Embryonic facial prominence (tissue), 1 donor: ENCODE results near the gene PHF19.

Experiments used
- DNase-seq: peaks from one replicate; pipeline ENCODE4 v3.0.0-alpha.2; 2016; ENCODE audit errors: extremely low spot score

The PHF19 gene

DNA sequence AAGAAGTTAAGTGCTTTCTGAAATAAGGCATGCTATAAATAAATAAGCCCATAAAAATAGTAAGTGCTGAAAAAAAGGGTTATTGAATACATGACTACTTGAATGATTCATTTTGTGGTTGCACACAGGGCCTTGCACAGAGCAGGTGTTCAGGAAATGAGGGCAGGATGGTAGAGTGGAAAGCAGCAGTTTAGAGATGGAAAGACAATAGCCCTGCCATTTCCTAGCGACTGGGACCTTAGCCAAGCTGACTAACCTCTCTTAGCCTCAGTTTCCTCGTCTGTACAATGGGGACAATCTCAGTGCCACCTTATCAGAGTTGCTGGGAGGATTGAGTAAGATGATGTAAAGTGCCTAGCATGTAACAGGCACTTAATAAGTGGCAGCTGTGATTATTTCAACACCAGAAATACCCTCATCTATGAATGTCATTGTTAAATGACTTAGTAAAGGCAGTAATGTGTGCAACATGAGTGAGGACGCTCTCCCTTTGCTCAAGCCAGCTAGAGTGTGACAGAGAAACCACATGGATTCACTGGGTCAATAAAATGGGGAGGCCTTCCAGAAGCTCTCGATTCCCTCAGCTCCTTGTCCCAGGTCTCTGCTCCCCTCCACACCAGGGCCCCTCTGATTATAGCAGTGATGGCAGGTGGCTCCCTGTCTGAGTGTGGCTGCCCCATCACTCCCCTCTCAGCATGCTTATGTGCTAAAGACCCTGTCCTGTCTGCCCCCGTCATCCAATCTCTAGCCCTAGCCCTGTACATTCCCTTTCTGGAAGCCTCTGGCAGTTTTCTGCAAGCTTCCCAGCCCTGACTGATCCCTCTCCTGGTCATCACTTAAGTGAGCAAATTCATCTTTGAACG is 16.0 kb upstream of the PHF19 start:
- no peak for DNase-seq

DNA sequence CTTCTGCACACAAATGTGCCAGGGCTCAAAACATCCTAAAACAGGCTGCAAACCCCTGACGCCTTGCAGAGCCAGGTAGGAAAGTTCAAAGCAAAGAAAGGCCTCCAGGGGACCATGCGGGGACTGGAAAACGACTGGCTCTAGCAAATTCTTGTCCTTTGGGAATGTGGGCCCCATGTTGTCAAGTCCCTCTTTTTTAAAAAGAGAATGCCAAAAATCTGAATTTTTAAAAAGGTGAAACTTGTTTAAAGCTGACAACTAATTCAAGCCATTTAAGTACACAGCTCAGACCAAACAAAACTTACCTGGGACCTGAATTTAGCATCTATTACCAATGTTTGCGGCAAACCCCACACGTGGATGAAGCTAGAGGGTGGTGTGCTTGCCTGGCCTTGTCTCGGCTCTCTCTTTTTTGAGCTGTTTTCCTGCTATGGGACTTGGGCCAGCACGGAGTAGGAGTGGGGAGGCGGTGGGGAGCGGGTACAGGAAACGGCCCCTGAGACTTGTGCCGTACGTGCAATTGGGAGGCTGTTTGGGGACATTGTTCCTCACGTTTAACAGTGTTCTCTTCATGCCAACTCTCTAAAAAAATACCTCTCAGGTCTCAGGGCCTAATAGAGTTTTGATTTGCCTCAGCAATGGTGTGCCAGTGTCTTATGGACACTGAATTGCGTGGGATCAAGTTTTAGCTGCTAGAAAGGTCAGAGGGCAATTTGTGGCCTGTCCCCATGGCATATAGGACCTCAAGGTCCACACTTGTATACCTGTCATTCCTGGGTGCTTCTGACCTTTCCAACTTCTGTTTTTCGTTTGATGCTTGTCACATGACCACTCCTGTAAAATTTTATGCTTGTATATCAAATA is 15.1 kb upstream of the PHF19 start:
- no peak for DNase-seq

DNA sequence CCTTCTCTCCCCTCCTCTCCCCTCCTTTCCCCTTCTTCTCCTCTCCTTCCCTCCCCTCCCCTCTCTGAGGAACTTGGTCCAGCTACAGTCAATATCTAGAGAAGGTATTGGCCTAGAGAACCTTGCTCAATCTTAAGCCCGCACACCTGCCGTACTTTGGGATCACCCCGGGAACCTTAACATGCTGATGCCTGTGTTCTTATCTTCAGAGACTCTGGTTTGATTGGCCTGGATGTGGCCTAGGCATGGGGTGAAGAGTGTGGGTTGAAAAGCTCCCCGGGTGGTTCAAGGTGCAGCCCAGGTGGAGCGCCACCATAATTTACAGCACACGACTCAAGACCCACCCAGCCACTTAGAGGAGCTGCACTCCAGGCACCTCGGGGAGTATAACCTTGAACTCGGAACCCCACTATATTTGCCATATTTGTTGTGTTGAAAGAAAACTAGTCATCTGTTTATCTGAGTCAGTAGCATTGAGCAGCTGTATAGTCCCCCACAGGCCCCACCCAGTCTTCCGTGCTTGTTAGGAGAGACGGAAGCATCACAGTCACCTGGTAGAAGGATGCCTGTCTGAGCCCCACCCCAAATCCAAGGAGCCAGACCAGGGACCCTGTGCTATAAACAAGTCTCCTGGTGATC is 14.4 kb upstream of the PHF19 start:
- DNase-seq = no peak

DNA sequence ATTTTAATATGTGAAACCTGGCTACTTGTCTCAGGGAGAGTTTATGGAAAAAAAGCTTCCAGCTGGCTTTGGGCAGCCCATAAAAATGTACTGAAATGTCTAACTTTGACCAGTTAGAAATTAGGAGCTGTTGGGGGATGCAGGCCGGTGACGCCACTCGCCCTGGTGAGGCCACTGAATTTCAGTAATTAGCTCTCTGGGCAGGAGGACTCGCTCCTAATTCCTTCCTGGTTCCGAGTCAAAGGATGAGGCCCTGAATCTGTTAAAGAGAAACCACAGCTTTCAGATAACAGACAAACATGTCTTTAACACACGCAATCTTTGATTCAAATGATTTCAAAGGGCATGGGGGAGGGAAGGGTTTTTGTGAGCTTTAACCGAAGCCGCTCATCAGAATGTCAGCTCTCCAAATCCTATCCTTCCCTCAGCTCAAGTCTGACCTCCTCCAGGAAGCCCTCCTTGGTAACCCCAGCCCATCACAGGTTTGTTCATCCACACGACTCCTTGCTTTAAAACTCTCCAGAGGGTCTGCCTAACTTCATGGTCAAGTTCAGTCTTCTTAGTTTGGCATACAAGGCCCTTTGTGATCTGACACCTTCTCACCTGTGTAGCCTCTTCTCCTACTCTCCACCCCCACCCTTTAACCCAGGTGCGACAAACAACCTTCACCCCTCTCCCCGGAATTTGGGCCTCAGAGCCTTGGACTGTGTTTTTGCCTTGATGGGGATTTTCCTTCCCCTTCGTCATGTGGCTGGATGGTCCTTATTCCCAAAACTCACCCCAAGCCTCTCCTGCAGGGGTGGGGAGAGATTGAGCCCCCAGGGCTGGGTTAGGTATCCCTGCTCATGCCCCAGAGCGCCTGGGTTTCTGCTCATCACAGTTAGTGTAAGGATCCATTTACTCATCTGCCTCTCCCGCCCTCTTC is 13.6 kb upstream of the PHF19 start:
- DNase-seq = no peak

DNA sequence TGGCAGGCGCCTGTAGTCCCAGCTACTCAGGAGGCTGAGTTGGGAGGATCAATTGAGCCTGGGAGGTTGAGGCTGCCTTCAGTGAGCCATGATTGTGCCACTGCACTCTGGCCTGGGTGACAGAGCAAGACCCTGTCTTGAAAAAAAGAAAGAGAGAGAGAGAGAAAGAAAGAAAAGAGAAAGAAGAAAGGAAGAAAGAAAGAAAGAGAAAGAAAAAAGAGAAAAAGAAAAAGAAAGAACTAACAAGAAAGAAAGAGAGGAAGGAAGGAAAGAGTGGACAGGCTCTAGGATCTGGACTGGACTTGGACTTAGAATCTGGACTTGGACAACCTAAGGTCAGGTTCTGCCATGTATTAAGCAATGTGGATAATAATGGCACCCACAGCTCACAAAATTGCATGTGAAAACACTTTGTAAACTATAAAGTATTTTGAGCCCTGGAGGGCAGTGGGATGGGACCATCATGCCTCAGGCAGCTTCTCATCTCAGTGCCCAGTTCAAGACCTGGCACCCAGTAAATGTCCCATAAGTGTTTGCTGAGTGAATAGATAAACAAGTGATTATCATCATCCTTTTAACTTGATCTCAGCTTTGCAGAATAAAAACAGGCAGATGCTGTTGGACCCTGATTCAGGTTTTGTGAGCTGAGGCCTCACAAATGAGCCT is 12.8 kb upstream of the PHF19 start:
- no peak for DNase-seq

DNA sequence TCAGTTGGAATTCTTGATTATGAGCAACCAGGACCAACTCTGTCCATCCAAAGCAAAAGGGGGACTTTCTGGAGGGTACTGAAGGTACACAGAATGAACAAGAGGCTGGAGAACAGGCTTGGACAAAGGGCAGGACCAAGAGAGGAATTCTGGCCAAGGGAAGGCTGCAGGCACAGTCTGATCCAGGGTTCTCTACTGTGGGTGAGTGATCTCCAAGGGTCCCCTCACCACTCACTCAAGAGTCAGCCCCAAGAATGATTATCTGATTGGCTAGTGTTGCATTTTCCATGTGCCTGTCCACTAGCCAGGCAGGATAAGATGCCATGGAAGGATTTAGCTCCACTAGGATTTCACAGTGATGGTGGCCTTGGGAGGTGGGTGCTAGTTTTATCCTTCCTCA is 11.6 kb upstream of the PHF19 start:
- no peak for DNase-seq

DNA sequence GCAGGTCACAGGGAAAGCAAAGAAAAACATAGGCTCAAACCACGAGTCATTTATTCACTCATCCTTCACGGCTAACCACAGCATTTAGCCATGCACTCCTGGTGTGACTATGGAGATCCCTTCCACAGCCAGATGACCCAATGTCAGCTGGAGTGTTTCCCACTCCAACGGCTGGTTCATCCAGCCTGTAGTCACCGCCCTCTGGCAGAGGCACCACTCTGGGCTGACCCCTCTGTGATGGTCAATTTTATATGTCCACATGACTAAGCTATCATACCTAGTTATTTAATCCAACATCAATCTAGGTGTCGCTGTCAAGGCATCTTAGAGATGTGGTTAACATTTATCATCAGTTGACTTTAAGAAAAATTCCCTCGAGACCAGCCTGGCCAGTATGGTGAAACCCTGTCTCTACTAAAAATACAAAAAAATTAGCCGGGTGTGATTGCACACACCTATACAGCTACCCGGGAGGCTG is 9.5 kb upstream of the PHF19 start:
- DNase-seq = no peak

DNA sequence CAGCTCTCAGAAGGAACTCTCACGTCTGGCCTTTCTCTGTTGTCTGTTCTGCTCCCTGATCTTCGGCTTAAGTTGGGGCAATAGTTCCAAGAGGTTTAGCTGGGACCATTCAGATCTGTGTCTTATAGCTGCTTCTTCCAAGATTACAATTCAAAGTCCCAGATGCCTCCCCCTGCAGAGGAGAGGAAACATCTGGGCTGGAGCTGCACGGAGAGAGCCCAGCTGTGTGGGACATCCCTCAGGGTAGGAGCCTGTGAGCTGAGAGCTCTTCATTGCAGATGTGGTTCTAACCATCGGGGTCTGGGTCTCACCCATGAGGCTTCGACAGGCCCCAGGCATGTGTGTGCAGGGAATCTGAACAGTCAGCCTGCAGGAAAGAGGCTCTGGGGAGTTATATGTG is 9.0 kb upstream of the PHF19 start:
- DNase-seq = no peak

DNA sequence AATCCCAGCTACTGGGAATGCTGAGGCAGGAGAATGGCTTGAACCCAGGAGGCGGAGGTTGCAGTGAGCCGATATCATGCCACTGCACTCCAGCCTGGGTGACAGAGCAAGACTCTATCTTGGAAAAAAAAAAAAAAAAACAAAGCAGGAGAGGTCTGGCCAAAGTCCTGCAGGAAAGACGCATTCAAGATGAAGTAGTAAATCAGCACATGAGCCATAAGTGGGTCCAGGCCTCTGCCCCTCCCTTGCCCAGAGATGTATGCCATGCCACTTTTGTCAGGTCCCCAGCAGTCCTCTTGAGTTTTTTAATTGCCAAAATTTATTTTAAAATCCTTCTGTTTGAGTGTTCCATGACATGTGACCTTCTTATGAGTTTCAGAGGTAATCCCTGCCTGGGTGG is 8.5 kb upstream of the PHF19 start:
- DNase-seq = no peak

DNA sequence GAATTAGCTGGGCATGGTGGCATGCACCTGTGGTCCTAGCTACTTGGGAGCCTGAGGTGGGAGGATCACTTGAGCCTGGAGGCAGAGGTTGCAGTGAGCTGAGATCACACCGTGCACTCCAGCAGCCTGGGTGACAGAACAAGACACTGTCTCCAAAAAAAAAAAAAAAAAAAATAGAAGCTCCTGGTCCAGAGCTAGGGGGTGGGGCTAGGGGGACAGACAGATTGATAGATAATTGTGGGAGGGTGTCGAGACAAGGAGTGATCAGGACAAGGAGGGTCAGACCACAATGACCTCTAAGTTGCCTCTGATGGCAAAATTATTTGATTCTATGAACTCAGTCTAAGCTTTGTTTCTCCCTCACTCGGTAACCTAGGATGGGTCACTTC is 6.6 kb upstream of the PHF19 start:
- DNase-seq = no peak

DNA sequence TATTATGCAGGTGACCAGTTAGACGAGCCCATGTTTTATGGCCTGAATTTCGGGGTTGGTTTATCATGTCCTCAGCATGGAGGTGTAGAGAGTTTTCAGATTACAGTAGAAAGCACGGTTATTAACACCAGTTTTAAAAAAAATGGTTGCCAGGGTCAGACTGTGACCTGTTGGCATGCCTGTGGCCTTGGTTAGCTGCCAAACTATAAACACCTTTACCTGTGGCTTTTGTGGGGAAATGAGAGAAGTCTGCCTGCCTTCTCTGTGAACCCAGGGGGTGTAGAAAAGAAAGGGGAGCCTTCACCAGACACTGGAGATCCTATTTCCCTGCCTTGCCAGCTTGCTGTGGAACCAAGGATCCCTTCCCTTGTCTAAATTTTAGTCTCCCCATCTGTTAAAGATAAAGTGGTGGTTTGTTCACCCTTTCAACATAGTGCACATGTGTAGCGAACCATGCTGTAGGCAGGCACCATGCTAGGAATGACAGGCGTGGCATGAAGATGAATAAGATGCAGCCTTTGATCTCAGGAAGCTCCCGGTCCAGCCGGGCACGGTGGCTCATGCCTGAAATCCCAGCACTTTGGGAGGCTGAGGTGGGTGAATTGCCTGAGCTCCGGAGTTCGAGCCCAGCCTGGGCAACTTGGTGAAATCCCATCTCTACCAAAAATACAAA is 6.1 kb upstream of the PHF19 start:
- no peak for DNase-seq

DNA sequence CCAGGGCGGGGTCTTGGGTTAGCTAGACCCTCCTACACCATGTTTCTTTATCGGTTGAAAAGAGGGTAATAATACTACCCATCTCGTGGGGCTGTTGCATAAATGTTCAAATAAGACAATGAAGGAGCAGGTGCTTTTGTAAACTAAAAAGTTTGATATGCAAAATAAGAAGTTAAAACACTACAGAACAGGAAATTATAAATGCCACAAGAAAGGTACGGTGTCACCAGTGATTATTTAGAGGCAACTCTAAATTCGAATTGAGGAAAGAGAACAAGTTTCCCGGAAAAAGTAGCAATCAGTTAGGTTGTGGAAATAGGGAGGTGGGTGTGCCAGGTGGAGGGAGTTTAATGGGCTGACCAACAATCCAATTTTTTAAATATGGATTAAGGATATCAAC is 2.5 kb upstream of the PHF19 start:
- DNase-seq = no peak

DNA sequence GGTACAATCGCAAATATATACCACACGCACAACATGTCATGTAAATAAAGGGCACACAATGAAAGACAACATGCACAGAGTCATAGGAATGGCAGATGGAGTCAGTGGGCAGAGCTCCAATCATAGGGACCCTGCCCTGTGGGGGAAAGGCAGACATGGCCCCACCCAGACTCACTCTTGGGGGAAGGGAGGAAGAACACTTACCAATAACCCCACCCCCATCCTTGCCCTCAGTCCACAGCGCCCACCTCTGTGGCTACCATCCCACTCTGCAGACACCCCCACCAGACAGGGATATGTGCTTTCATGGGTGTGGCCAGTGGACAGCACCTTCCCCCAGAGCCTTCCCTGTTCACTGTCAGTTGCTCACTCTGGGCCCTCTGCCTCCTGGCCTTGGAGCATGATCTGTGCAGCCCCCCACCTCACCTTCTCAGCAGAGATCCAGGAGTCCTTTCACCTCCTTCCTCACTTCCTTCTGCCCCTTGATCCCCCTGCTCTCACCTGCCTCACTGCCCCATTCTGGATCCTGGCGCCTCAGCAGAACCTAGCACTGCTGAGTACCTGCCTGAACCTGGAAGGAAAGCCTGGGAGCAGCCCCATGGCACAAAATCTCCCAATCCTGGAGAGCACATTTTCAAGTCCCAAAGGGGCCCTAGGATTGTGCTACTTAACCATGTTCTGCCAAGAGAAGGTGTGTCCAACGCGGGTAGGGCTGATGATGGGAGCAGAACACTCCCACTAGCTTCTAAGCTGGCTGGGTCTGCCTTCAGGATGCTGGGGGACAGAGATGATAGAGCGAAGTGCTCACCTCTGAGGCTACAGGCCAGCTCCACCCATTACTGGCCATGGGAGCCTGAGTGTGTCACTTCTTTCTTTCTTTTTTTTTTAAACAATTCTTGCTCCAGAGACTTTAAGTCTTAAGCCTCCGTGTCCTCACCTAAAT is 1.5 kb upstream of the PHF19 start:
- DNase-seq = no peak

DNA sequence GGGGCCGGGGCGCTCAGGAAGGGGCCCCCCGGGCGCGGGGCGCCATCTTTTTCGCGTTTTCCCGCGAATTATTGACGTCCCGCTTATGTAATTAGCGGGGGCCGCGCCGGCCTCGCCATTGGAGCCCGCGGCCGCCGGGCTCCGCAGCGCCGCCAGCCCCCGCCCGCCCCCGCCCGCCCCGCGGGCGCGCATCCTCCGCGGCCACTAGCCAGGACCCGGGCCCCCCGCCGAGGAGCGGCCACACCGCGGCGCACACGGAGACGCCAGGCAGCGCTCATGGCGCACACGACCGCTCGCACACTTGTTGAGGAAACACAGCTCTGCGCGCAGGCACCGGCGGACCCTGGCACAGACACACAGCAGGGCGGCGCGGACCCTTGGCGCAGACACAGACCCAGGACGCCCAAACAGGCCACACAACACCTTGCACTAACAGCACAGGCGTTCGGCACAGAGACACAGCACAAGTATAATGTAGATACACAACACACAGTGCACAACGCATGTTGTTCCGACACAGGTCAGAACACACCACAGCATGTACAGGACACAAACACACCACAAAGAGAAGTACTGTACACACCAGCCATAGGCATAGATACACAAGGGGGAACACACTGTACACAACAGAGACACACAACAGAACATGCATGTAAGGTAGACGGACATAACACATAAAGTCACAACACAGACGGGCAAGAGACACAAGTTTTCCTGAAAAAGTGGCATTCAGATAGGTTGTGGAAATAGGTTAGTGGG is 467 bp upstream of the PHF19 start:
- no peak for DNase-seq

DNA sequence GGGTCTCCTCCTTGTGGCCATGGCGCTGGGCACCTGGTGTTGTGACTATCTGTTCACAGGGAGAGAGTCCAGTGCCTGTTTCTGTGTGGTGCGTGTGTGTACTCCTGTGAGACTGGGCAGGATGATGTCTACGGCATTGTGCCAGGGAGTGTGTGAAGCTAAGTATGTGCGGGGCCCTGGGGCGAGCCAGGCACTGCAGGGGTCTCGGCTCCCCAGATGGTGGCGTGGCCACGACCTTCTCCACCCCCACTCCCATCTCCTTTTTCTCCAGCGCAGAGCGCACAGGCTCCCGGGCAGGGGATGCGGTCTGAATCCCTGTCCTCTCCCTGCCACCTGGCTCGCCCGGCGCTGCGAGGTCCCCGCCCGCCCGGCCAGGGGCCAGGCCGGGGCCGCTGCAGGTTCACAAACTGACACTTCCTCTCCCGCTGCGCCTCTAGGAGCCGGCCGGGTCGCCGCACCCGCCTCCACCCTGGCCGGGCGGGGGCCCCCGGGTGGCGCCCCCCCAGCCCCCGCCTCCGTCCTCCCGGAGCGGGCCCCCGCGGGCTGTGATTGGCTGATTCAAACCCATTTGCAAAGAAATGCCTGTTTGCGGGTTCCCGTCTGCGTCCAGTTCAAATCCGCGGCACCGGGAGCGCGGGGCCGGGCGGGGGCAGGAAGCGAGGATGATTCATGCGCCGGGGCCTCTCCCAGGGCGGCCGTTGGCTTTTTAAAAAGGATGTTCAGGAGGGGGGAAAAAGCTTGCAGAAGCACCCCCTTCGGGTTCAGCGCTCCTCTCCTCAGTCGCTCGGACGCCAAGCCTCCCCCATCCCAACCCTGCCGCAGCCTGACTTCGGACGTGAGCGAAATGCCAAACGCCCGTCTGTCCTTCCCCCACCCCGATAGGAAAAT is 790 bp downstream of the PHF19 start:
- DNase-seq = no peak

DNA sequence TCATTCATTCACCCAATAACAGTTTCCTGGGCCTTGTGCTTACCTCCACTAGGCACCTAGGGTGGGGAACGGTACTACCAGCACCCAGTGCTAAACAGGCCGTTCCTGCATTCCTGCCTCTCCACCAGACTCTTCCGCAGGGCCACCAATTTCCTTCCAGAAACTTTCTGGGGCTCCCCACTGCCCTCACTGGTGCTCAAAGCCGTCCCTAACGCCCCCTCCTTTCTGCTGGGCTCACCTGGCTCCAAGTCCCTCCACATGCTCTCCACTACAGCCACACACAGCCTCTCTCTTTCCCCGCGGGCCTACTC is 1.4 kb downstream of the PHF19 start:
- no peak for DNase-seq

DNA sequence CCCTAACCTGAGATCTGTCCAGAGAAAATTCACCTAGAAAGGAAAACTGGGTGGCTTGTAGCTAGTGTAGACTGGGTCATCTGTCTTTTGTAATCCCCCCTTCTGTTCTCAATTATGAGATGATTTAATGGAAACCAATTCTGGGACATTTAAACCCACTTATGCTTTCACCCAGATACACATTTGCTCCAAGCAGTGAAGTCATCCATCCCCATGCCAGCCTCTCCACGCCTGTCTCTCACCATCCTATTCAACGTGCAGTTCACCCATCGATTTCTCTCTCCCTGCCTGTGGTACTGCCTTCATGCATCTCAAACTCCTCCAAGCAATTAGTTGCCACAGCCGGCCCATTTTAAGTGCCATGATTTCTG is 1.8 kb downstream of the PHF19 start:
- DNase-seq = no peak
